SK-N-SH (cell line): Measurements from ENCODE around the gene NANOS2. TPM values are rescaled to one million over a fixed set of nuclear protein-coding genes. Genes with fewer than 3 reads are reported as not detected.

ENCODE experiments used
- CTCF ChIA-PET: fragments of 300-600, 350-600 bp; formaldehyde crosslinking; extraction: SDS; loops from one replicate; lab custom pipeline; 2021; lab: Yijun Ruan, JAX
- POLR2A ChIA-PET: fragments of 350-600 bp; sonication (Branson Sonifier 250); formaldehyde crosslinking; extraction: SDS; loops from one replicate; lab custom pipeline; 2020; ENCODE audit warnings: antibody characterized with exemption, inconsistent platforms; lab: Yijun Ruan, JAX
- DNase-seq: peaks from one replicate; pipeline ENCODE4 v3.0.0; 2012
- H2AFZ ChIP-seq: fragments of 200-600 bp; sonication (generic); 2 replicates; pipeline ENCODE4 v1.8.1; 2016; ENCODE audit warnings: antibody characterized with exemption, mild to moderate bottlenecking, low read depth
- H3F3A ChIP-seq: fragments of 200-600 bp; sonication (generic); replicated peaks from 2 replicates; pipeline ENCODE3; 2016; ENCODE audit warnings: antibody characterized with exemption, mild to moderate bottlenecking; ENCODE audit not compliant: insufficient read depth
- H3K27ac ChIP-seq, 2 experiments: fragments of 200-500 bp in 1 of 2; fragments of 200-600 bp in 1 of 2; sonication (Bioruptor generic) in 1 of 2; sonication (generic), shearing (Covaris generic) in 1 of 2; 2 replicates each; pipeline versions ENCODE4 v1.5.1 to v1.6.1; 2014 to 2016; ENCODE audit warnings: low read depth in 2 of 2, inconsistent platforms in 1 of 2, low read length in 1 of 2, mild to moderate bottlenecking in 1 of 2, mixed read lengths in 1 of 2
- H3K27me3 ChIP-seq: fragments of 200-600 bp; sonication (generic), shearing (Covaris generic); 2 replicates; pipeline ENCODE4 v1.6.1; 2016; ENCODE audit warnings: mixed run types; ENCODE audit not compliant: insufficient read depth
- H3K36me3 ChIP-seq, 2 experiments: fragments of 200-500 bp in 1 of 2; fragments of 200-600 bp in 1 of 2; sonication (Bioruptor generic) in 1 of 2; sonication (generic) in 1 of 2; replicated peaks in 1 of 2; 2 replicates each; pipeline versions ENCODE3 to v1.5.1; 2014 to 2016; ENCODE audit warnings: low read length in 1 of 2, mild to moderate bottlenecking in 1 of 2; ENCODE audit not compliant: insufficient read depth in 2 of 2, control insufficient read depth in 1 of 2
- H3K4me1 ChIP-seq, 2 experiments: fragments of 200-500 bp in 1 of 2; fragments of 200-600 bp in 1 of 2; sonication (Bioruptor generic) in 1 of 2; sonication (generic), shearing (Covaris generic) in 1 of 2; 2 replicates each; pipeline versions ENCODE4 v1.5.1 to v1.6.1; 2014 to 2016; ENCODE audit warnings: low read depth in 1 of 2, low read length in 1 of 2, mixed run types in 1 of 2; ENCODE audit not compliant: insufficient read depth in 2 of 2, control insufficient read depth in 1 of 2
- H3K4me2 ChIP-seq: fragments of 200-600 bp; sonication (generic), shearing (Covaris generic); 2 replicates; pipeline ENCODE4 v1.6.1; 2017; ENCODE audit warnings: mixed run types
- H3K4me3 ChIP-seq, 2 experiments: fragments of 200-500 bp in 1 of 2; fragments of 200-600 bp in 1 of 2; sonication (Bioruptor generic) in 1 of 2; sonication (generic), shearing (Covaris generic) in 1 of 2; 2 replicates each; pipeline versions ENCODE4 v1.5.1 to v1.8.1; 2014 to 2016; ENCODE audit warnings: low read depth in 2 of 2, inconsistent platforms in 1 of 2, low read length in 1 of 2, mild to moderate bottlenecking in 1 of 2, mixed read lengths in 1 of 2, moderate library complexity in 1 of 2
- H3K79me2 ChIP-seq: fragments of 200-600 bp; sonication (generic); 2 replicates; pipeline ENCODE4 v1.8.1; 2017; ENCODE audit warnings: mild to moderate bottlenecking; ENCODE audit not compliant: insufficient read depth
- H3K9ac ChIP-seq: fragments of 200-600 bp; sonication (generic); 2 replicates; pipeline ENCODE4 v1.6.1; 2017; ENCODE audit warnings: mixed run types
- H3K9me2 ChIP-seq: fragments of 200-600 bp; sonication (generic); 2 replicates; pipeline ENCODE4 v1.6.1; 2017; ENCODE audit warnings: mixed run types
- H3K9me3 ChIP-seq: fragments of 200-600 bp; sonication (generic); 2 replicates; pipeline ENCODE4 v1.6.1; 2017; ENCODE audit warnings: mixed run types, mild to moderate bottlenecking, moderate library complexity
- H4K20me1 ChIP-seq: fragments of 200-600 bp; sonication (generic); 2 replicates; pipeline ENCODE4 v1.6.1; 2017; ENCODE audit warnings: mild to moderate bottlenecking, mixed run types; ENCODE audit not compliant: insufficient read depth
- CHD2 ChIP-seq: fragments of 150-350 bp; IDR thresholded peaks from 2 replicates; pipeline ENCODE4 v1.6.1; 2018; ENCODE audit warnings: low read length; ENCODE audit not compliant: partially characterized antibody
- CTCF ChIP-seq: fragments of 200-600 bp; sonication (generic); IDR thresholded peaks from 2 replicates; pipeline ENCODE4 v1.6.1; 2017; ENCODE audit warnings: antibody characterized with exemption, mild to moderate bottlenecking, moderate library complexity
- ELF1 ChIP-seq: IDR thresholded peaks from 2 replicates; pipeline ENCODE4 v1.4.0; 2012
- FOXJ3 ChIP-seq: sonication (generic); formaldehyde crosslinking; IDR thresholded peaks from 2 replicates; pipeline ENCODE4 v1.5.1; 2020; ENCODE audit warnings: mild to moderate bottlenecking, missing genetic modification reagents
- GABPA ChIP-seq: IDR thresholded peaks from 2 replicates; pipeline ENCODE4 v1.4.0; 2012; ENCODE audit warnings: low read depth, mild to moderate bottlenecking
- MXI1 ChIP-seq: IDR thresholded peaks from 2 replicates; pipeline ENCODE4 v1.6.1; 2012; ENCODE audit warnings: mild to moderate bottlenecking, low read depth, low read length, improper control_type of control experiment
- PBX3 ChIP-seq: IDR thresholded peaks from 2 replicates; pipeline ENCODE4; 2012
- RCOR1 ChIP-seq: fragments of 150-350 bp; IDR thresholded peaks from 2 replicates; pipeline ENCODE4 v1.6.1; 2017; ENCODE audit warnings: antibody characterized with exemption, low read length
- SIN3A ChIP-seq: IDR thresholded peaks from 2 replicates; pipeline ENCODE4 v1.6.1; 2012; ENCODE audit warnings: low read depth, mild to moderate bottlenecking, low read length, moderate library complexity, borderline replicate concordance
- SMC3 ChIP-seq: IDR thresholded peaks from 2 replicates; pipeline ENCODE4 v1.6.1; 2012; ENCODE audit warnings: low read depth, low read length, improper control_type of control experiment
- YY1 ChIP-seq: IDR thresholded peaks from 2 replicates; pipeline ENCODE4 v1.4.0; 2012; ENCODE audit warnings: low read depth, mild to moderate bottlenecking
- ZBTB33 ChIP-seq: IDR thresholded peaks from 2 replicates; pipeline ENCODE4 v1.4.0; 2012; ENCODE audit warnings: low read depth, borderline replicate concordance
- WGBS: methylation state at CpG from one replicate; pipeline ENCODE4 v1.1.6; 2017; ENCODE audit warnings: low lambda C conversion rate; 5-methylcytosine and 5-hydroxymethylcytosine counted together
- polyA plus RNA-seq, 3 experiments: library from polyadenylated mRNA; depleted of rRNA; stranded (reverse); fragments of >200 nt; gene quantifications; 2 replicates each; pipeline ENCODE4 v1.2.3, GENCODE V29; 2012

The NANOS2 gene
- polyA plus RNA-seq, 1 of the 3 experiments (the other 2 are of a cell fraction), result not detected

- POLR2A ChIA-PET, result no interaction called here
- H3K9me2 ChIP-seq, result no peaks in the 10 kb centered on the region
Observed at GRCh38 chr19:45911291-45911690, 3.3 kb downstream of the NANOS2 start.

GRCh38 chr19:45908956-45909355, 5.6 kb downstream of the NANOS2 start:
- H3K27me3 ChIP-seq, result no peaks in the 10 kb centered on the region
- H3K27ac ChIP-seq, result no peak overlapping the region
- no peaks in the 10 kb centered on the region for H3K9me3 ChIP-seq
- DNase-seq, result no peak
- no peaks in the 10 kb centered on the region for H4K20me1 ChIP-seq
- 62% methylated on average over 5 of the region's 5 CpGs for WGBS
- ChIA-PET POLR2A (no interaction called here), CTCF (interaction anchor here (1.2 kb wide), 2 partner anchors 26 to 92 kb away, joined by 3 read pairs; no protein-coding TSS in a partner anchor)
- no peak overlapping the region for H3K4me2 ChIP-seq
- no peaks in the 10 kb centered on the region for H3K36me3 ChIP-seq
- no peaks in the 10 kb centered on the region for H3K9me2 ChIP-seq
- no peak overlapping the region for H2AFZ ChIP-seq
- no peaks in the 10 kb centered on the region for H3K4me1 ChIP-seq
- TF ChIP-seq SIN3A (no peak), ZBTB33 (no peak), YY1 (no peak), FOXJ3 (CRISPR knock-in tag) (no peak), SMC3 (no peak), RCOR1 (no peak), ELF1 (no peak), CTCF (no peak), CHD2 (no peak), MXI1 (no peak), PBX3 (no peak), GABPA (no peak)
- no peak overlapping the region for H3K4me3 ChIP-seq
- no peaks in the 10 kb centered on the region for H3K79me2 ChIP-seq
- no peak overlapping the region for H3K9ac ChIP-seq
- H3F3A ChIP-seq, result no peaks in the 10 kb centered on the region

More at GRCh38 chr19:45911291-45911690, 3.3 kb downstream of the NANOS2 start:
- H2AFZ ChIP-seq, result no peak overlapping the region
- H3K4me2 ChIP-seq, result no peak overlapping the region
- no peaks in the 10 kb centered on the region for H3K4me1 ChIP-seq
- H3K27ac ChIP-seq, result no peak overlapping the region
- H3K36me3 ChIP-seq, result no peaks in the 10 kb centered on the region
- WGBS, result 67% methylated on average over 8 of the region's 8 CpGs
- no peaks in the 10 kb centered on the region for H3K27me3 ChIP-seq
- H3K4me3 ChIP-seq, result no peak overlapping the region
- H3K9ac ChIP-seq, result no peak overlapping the region
- no peaks in the 10 kb centered on the region for H4K20me1 ChIP-seq
- TF ChIP-seq YY1 (no peak), ZBTB33 (no peak)
- no peaks in the 10 kb centered on the region for H3K9me3 ChIP-seq
- H3F3A ChIP-seq, result no peaks in the 10 kb centered on the region
- CTCF ChIA-PET, result interaction anchor here (1.2 kb wide), 1 partner anchor 25 kb away, joined by 3 read pairs; the partner anchor contains the start of gene IRF2BP1
- no peaks in the 10 kb centered on the region for H3K79me2 ChIP-seq
- DNase-seq, result no peak
